GM18907 (cell line): ENCODE results near the gene C12orf56.
"Not testable (repeated sequence)": the region's sequence is repeated elsewhere in the genome, so short reads cannot be mapped to it uniquely, and the experiment has no call there.

Source experiments
- ATAC-seq: cut with Tn5 transposase; IDR thresholded peaks from one replicate; pipeline ENCODE4 v1.9.1; 2021; ENCODE audit warnings: mild to moderate bottlenecking, moderate library complexity; ENCODE audit not compliant: unreplicated experiment

The C12orf56 gene

DNA sequence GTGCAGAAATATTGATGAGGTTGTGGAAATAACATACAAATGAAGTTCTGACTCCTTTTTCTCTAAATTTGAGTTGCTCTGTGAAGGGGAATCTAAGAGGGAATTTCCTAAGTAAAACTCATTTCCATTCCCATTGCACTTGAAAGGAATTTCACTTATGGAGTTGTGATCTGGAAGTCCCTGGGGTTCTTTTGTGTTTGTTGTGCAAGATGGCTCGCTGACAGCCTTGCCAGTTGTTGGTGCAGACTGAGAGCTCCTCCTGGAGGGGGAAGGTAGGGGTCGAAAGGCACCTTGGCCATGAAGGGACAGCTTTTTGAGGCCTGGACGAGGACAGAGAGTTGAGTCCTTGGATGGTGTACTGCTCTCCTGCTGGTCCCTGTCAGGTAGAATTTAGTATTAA is 72.0 kb downstream of the C12orf56 start:
- no peak for ATAC-seq

DNA sequence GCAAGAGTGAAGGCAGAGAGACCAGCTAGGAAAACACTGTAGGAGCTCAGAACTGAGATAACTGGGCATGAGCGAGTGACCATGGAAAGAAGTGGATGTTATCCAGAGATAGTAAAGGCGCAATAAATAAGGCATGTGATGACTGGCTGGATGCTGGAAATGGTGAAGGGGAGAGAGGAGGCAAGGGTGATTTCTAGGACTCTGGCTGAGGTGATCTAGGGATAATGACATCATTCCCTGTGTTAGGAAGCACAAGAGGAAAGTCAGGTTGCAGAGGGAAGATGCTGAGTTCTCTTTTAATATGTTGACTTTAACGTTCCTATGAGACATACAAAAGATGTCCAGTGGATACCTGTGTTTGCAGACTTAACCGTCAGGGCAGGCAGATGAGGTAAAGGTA is 78.7 kb downstream of the C12orf56 start:
- no peak for ATAC-seq

DNA sequence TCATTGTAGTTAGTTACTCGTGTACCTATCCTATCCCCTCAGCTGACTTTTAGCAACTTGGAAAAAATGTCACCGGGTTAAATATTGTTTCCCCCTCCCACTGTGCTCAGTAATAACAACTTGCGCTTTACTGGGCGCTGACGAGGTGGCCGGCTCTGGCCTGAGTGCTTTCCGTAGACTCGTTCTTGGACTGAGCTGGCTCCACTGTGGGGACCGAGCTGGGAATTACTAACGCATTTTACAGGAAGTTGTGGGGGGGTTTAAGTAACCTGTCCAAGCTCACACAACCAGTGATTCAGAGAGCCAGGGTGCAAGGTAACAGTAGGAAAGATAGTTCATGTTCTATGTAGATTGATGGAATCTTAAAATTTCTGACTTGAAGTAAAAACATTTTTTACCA is 86.0 kb downstream of the C12orf56 start:
- ATAC-seq, result no peak

DNA sequence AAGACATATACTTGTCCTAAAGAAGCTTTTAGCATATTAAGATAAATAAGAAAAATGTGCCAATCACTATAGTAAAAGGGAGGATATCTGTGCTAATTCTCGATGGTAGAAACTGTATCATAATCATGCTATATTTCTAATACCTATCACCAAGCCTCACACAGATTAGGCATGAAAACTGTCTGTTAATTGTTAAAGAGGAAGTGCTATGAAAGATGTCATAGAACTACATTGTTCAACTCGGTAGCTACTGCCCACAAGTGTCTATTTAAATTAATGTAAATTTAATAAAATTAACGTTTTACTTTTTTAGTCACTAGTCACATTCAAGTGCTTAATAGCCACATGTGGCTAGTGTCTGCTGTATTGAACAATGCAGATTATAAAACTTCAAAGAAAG is 90.9 kb downstream of the C12orf56 start:
- ATAC-seq, result no peak

DNA sequence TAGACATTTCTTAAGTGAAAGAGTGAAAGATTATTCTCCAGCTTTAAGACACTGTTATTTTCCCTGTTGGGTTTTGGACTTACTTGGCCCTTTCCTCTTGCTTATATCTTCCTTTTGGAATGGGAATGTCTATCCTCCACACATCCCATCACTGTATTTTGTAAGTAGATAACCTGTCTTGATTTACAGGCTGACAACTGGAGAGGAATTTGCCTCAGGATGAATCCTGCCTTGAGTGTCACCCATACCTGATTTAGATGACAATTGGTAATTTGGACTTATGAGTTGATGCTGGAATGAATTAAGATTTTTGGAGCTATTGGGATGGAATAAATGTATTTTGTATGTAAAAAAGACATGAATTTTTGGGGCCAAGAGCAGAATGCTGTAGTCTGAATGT is 94.3 kb downstream of the C12orf56 start:
- ATAC-seq, result no peak

DNA sequence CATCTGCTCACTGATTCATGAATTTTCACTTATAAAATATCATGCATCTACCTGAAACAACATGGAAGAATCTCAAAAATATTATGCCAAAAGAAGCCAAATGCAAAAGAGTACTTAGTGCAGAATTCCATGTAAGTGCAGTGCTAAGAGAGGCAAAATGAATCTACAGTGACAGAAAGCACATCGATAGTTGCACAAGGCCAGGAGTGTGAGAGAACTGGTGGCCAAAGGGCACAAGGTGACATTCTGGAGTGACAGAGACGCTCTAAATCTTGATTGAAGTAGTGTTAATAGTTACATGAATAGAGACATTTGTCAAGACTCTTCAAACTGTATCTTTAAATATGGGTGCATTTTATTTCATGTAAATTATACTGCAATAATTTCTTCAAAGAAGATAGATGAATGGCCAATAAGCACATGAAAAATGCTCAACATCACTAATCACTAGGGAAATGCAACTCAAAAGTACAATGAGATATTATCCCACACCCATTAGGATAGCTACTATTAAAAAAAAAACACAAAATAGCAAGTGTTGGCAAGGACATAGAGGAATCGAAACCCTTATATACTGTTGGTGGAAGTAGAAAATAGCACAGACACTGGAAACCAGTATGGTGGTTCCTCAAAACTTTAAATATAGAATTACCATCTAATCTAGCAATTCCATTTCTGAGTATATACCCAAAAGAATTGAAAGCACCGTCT is 96.7 kb downstream of the C12orf56 start:
- ATAC-seq, result peak; percentile 15

DNA sequence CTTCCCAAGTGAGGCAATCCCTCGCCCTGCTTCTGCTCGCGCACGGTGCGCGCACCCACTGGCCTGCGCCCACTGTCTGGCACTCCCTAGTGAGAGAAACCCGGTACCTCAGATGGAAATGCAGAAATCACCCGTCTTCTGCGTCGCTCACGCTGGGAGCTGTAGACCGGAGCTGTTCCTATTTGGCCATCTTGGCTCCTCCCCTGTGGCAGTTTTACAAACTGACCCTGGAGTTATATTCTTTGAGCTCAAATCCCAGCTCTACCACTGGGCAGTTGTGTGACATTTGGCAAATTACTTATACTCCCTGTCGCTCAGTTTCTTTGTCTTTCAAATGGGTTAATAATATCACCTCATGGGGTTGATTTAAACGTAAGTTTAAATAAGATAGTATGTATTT is 97.4 kb downstream of the C12orf56 start:
- not testable (repeated sequence) for ATAC-seq

DNA sequence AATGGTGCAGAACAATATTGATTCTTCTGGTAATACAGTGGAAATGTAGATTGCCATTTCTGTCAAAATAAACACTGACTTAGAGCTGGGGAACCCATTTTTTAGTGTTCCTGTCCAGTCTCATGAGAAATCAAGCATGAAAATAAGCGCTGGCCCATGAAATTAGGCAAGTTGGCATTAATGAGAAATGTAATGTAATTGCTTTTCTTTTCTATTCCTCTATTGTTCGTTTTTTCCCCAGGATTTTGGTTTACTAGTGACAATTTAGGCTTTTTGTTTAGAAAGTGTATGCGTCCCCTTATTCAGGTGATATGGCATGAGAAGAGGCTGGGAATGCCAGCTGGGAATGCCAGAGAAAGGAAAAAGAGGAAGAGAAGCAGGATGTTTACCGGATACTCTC is 104.0 kb downstream of the C12orf56 start:
- no peak for ATAC-seq

DNA sequence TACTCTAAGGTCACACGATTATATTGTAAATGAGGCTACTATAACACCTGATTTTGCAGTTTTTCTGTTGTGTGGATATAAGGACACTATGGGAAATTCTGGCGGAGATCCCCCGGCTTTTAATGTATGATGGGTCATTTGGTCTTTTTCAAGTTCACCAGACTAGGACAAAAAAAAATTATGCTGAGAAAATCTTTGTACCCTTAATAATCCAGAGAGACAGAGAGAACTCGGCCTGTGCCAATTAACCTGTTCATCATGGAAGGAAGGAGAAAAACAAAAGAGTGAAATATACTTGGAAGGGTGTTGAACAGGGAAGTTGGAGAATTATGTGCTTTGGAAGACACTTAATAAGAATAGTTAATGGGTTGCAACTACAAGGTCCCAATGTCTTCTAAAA is 106.3 kb downstream of the C12orf56 start:
- ATAC-seq, result no peak

DNA sequence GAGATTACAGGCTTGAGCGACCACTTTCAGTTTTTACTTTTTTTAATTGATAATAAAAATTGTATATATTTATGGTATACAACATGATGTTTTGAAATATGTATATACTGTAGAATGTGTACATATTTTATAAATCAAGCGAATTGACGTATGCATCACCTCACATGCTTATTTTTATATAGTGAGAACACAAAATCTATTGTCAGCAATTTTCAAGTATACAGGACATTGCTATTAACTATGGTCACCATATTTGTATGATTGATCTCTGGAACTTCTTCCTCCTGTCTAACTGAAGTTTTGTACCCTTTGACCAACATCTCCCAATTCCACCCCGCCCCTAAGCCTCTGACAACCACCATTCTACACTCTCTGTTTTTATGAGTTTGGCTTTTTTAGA is 112.1 kb downstream of the C12orf56 start:
- ATAC-seq, result no peak

DNA sequence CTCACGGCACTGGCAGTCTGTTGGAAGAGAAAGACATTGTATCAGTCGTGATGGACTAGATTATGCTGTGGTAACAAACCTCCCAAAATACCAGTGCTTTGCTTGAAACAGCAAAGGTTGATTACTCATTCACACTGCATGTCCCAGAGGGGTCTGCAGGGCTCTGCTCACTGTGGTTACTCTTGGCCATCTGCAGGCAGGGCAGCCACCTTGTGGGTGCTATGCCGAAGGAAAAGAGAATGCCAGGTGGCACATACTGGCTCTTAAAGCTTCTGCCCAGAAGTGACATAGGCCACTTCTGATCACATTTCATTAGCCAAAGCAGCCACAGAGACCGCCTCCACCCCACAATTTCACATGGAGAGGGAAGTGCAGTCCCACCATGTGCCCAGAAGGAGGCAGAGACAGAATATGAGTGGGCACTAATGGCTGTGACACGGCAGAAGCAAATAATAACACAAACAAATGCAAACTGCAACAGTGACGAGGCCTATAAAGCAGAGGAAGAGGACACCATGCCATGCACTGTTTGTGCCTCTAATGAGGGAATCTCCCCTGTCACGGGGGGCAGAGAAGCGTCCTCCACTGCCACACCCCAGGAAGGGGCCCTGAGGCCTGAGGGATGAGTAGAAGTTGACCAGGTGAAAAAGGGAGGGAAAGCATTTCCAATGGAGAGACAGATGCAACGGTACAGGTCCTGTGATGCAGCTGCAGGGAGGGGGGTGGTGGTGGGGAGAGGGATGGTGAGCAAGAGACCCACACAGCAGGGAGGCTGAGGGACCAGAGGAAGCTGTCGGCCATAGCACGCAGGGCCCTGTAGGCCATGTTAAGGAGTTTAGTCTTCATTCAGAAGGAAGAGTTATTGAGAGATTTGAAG is 116.8 kb downstream of the C12orf56 start:
- ATAC-seq, result no peak

DNA sequence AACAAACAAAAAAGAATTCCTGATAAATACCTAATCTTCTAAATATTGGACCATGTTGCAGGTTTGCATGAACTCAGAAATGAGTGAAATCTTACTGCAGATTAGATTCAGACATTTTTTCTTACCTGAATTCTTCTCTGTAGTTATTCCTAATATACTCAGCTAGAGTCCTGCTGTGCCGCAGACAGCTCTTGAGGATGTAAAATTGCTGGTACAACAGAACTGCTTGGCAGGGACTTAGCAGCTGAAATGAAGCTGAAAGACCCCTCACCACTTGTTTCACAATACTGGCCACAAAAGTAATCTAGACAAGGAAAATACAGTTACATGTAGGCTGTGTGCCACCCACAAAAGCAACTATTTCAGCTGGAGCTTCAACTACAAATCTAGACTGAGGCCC is 120.1 kb downstream of the C12orf56 start:
- no peak for ATAC-seq

DNA sequence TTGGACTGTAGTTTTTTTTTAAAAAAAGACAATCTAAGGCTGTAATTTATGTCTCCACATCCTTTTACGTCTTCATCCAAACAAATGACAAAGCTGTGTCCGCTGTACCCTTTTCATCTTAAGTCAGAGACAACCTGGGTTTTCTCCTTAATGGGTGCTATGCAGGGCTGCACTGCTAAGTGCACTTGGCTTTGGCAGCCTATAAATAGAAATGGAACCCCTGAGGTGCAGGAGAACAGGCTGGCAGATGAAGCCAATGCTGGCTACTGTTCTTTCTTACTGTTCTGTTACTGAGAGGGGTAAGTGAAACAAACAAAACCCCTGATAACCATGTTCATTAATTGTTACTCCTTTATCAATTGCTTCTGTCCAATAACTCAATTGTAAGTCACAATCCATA is 121.4 kb downstream of the C12orf56 start:
- no peak for ATAC-seq

DNA sequence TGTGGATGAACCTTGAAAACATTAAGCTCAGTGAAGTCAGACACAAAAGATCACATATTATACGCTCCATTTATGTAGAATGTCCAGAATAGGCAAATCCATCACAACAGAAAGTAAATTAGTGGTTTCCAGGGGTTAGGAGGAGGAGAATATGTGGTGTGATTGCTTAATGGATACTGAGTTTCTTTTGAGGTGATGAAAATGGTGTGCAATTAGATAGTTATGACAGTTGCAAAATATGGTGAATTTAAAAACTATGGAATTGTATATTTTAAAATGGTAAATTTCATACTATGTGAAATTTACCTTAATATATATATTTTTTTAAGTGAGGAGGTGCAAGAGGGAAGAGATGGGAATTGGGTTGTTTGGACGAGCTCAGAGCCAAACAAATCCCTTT is 122.1 kb downstream of the C12orf56 start:
- ATAC-seq, result no peak

DNA sequence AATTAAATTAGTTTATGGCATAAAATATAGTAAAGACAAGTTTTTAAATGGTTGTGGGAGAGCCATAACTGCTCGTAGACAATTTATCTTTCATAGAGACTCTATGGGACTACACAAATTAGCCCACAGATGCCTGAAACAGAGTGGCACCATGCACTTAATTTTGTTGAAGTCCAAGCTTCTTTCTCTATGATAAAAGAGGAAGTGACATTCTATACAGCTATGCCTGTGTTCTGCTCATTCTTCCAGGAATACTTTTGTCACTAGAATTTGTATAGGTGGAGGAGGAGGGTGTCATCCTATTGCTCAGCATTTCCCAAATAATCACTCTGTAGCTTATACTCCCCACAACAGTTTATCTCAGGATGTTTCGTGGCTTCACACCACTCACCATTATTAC is 124.7 kb downstream of the C12orf56 start:
- ATAC-seq, result no peak

DNA sequence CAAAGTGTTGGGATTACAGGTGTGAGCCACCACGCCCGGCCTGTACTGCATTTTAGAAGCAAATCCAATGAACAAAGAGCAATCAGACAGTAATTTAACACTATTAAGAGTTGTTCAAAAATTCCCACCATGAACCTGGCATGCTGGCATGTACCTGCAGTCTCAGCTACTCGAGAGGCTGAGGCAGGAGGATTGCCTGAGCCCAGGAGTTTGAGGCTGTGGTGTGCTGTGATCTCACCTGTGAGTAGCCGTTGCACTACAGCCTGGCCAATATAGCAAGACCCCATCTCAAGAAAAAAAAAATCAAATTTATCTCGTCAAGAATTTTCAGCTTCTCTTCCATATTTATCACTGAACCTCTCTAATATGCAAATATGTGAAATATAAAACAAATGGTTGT is 128.7 kb downstream of the C12orf56 start:
- ATAC-seq, result no peak

DNA sequence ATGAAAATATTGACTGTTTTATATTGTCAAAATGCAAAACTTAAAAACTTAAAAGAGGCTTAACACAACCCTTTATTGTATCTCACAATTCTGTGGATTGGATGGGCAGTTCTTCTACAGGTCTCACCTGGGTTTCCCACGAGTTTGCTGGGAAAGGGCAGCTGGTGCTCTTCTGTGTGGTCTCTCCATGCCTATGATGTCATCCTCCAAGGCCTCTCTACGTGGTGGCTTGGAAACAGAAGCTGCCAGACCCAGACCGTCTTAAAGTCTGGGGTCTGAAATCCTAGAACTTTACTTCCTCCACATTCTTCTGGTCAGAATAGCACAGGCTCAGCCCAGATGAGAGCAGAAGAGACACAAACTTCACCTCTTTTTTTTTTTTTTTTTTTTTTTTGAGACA is 132.0 kb downstream of the C12orf56 start:
- no peak for ATAC-seq

DNA sequence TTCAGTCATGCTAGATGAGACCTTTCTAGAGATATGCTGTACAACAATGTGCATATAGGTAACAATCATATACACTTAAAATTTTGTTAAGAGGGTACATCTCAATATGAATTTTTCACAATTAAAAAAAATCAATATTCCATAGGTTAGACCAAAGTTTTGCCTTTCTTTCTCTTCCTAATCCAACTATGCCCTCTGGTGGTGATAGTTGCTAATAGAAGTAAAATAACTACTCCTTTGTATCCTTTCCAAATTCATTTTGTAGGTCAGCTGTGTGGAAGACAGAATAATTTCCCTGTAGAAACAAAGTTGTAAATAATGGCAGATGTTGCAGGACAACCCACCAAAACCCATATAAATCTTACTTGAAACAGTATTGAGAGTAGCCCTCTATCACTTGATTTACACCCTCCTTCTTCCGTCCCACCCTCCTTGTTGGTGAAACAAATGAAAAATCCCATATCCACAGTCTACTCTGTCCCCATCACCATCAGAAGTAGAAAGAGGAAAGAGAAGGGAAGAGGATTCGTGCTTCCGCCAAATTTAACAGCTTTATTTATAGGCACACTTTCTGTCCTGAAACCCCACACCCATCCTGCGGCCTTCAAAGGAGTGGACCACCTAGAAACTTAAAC is 134.3 kb downstream of the C12orf56 start:
- no peak for ATAC-seq

DNA sequence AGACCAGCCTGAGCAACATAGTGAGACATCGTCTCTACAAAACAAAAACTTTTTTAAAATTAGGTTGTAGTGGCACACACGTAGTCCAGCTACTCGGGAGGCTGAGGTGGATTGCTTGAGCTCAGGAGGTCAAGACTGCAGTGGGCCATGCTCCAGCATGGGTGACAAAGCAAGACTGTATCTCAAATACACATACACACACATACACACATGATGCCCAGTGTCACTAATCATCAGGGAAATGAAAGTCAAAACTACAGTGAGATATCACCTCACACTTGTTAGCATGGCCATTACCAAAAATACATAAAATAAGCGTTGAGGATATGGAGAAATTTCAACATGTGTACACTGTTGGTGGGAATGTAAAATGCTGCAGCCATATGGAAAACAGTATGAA is 135.3 kb downstream of the C12orf56 start:
- ATAC-seq, result no peak

DNA sequence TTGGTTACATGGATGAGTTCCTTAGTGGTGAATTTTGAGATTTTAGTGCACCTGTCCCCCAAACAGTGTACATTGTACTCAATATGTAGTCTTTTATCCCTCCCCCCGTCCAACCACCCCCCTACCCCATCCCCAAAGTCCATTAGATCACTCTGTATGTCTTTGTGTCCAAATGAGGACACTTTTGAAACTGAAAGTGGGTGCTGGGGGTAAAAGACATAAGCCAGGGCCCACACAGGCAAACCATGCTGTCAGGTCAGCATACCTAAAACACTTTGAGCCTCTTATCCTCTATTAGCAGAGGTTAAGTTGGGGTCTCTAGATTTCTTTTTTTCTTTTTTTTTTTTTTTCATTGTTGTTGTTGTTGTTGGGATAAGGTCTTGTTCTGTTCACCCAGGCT is 137.2 kb downstream of the C12orf56 start:
- ATAC-seq, result peak; percentile 60

DNA sequence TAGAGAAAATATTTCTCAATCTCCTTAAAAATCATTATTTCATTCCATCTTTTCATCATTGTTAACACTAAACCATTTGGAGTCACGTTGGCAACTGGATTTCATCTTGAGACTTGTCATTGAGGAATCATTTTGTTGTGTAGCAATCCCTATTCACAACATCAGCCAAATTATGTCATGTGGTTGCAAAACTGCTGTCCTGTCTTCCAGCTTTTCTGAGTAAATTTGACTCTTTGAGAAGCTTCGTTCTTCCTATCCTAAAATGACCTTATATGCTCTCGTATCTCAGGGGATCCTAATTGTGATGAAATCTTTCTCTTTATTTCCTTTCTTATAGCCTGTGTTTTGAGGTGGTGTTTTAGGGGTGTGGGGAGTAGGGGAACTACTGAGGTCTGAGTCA is 137.9 kb downstream of the C12orf56 start:
- no peak for ATAC-seq

DNA sequence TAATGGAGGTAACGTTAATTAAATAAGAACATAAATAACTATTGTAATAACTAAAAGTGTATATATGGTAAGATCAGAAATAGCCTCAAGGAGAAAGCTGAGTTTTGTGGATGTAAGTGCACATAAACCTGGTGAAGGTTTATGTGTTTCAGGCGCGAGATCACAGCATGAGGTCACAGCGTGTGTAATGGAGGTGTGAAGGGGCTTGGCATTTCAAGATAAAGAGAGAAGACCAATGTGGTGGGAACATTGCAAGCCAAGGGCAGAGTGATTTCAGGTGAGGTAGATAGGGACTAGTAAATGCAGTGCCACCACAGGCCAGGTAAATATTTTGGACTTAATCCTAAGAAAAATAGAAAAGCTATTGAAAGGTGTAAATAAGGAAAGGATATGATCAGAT is 146.7 kb downstream of the C12orf56 start:
- no peak for ATAC-seq
